Upper lobe of left lung (tissue), 4 donors: ENCODE data around the gene PLCB4.

Source experiments
- POLR2A ChIP-seq, 4 donors: fragments of 450-650 bp; IDR thresholded peaks; one replicate each; pipeline ENCODE4 v1.5.1; 2016 to 2017; ENCODE audit warnings: antibody characterized with exemption in 4 of 4, mild to moderate bottlenecking in 2 of 4
- TF ChIP-seq, protein P1 (sequence below), 6 experiments: fragments of 450-650 bp in 4 of 6; fragments of 200-600 bp in 2 of 6; sonication (generic) in 2 of 6; IDR thresholded peaks; one replicate each; pipeline ENCODE4 v1.5.1; 2016 to 2019; ENCODE audit warnings: antibody characterized with exemption in 6 of 6

DNA sequence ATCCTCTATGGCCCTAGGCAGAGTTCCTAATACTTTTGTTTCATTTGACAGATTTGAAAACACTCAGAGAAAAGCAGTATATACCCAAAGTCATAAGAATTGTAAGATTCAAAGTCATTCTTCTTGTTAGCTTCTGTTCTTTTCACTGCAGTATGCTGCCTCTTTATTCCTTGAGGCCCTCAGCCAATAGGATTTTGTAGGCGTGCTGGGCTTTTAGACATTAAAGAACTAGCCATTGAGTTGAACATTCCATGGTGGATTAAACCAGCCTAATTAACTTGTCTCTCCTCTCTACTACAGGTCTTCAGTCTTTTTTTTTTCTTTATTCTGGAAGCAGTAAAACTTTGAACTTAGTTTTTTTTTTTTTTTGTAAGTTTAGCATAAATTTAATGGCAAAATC, 186.3 kb downstream of the PLCB4 start:
- TF ChIP-seq, protein P1, sequence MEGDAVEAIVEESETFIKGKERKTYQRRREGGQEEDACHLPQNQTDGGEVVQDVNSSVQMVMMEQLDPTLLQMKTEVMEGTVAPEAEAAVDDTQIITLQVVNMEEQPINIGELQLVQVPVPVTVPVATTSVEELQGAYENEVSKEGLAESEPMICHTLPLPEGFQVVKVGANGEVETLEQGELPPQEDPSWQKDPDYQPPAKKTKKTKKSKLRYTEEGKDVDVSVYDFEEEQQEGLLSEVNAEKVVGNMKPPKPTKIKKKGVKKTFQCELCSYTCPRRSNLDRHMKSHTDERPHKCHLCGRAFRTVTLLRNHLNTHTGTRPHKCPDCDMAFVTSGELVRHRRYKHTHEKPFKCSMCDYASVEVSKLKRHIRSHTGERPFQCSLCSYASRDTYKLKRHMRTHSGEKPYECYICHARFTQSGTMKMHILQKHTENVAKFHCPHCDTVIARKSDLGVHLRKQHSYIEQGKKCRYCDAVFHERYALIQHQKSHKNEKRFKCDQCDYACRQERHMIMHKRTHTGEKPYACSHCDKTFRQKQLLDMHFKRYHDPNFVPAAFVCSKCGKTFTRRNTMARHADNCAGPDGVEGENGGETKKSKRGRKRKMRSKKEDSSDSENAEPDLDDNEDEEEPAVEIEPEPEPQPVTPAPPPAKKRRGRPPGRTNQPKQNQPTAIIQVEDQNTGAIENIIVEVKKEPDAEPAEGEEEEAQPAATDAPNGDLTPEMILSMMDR (IDR thresholded peaks at IDR 0.05): no peak
- TF ChIP-seq POLR2A (IDR thresholded peaks at IDR 0.05): no peak
